HepG2 (cell line): ENCODE results near the gene PGM5. TPM values are rescaled to one million over a fixed set of nuclear protein-coding genes. Genes with fewer than 3 reads are reported as not detected.

ENCODE experiments used
- ATAC-seq: fragments of 200-7000 bp; cut with Tn5 transposase; 3 replicates; pipeline ENCODE4 v1.9.1; 2020; ENCODE audit warnings: mild to moderate bottlenecking, moderate library complexity
- BruUV-seq: library from RNA; stranded (reverse); fragments of 400-500 nt; replicated peaks from 2 replicates; lab custom pipeline; 2021; lab: Mats Ljungman, UMichigan
- CTCF ChIA-PET: fragments of 300-600 bp; formaldehyde crosslinking; extraction: SDS; loops from one replicate; lab custom pipeline; 2021; ENCODE audit warnings: low total read pairs, inconsistent platforms, low intra/inter-chr PET ratio; lab: Yijun Ruan, JAX
- POLR2A ChIA-PET: fragments of 350-600 bp; sonication (Branson Sonifier 250); formaldehyde crosslinking; loops from one replicate; lab custom pipeline; 2020; ENCODE audit warnings: antibody characterized with exemption, inconsistent platforms; lab: Yijun Ruan, JAX
- DNase-seq: peaks from one replicate; pipeline ENCODE4 v3.0.0-alpha.2; 2015; ENCODE audit warnings: low spot score
- FAIRE-seq: peaks from 3 replicates; lab custom pipeline; 2011; peaks lifted over from hg19 to GRCh38; lab: Jason Lieb, UNC
- H2AFZ ChIP-seq: one replicate; pipeline ENCODE4 v1.6.1; 2011; ENCODE audit warnings: low read length, inconsistent platforms
- H3K27ac ChIP-seq: fragments of 300-600 bp; 3 replicates; pipeline ENCODE4 v1.8.0; 2011; ENCODE audit warnings: mixed run types, mild to moderate bottlenecking, mixed read lengths, low read length, inconsistent platforms; ENCODE audit not compliant: insufficient read depth; ENCODE audit errors: extremely low read length
- H3K27me3 ChIP-seq, 2 experiments: fragments of 200-600 bp in 1 of 2; 2 replicates in 1 of 2; 3 replicates in 1 of 2; pipeline versions ENCODE4 v1.6.0 to v1.8.0; 2011; ENCODE audit warnings: low read length in 2 of 2, mild to moderate bottlenecking in 2 of 2, moderate library complexity in 2 of 2, inconsistent platforms in 1 of 2; ENCODE audit not compliant: insufficient read depth in 2 of 2, control insufficient read depth in 1 of 2
- H3K36me3 ChIP-seq, 2 experiments: fragments of 200-600 bp in 1 of 2; replicated peaks in 1 of 2; 2 replicates in 1 of 2; 3 replicates in 1 of 2; pipeline versions ENCODE4 v1.5.1 to v1.8.0; 2011; ENCODE audit warnings: low read length in 2 of 2, inconsistent platforms in 1 of 2; ENCODE audit not compliant: insufficient read depth in 2 of 2, control insufficient read depth in 1 of 2
- H3K4me1 ChIP-seq: 2 replicates; pipeline ENCODE4 v1.5.1; 2012; ENCODE audit warnings: low read length, inconsistent platforms; ENCODE audit not compliant: insufficient read depth
- H3K4me2 ChIP-seq: 2 replicates; pipeline ENCODE4 v1.6.0; 2011; ENCODE audit warnings: low read depth, low read length, inconsistent platforms
- H3K4me3 ChIP-seq, 3 experiments: fragments of 200-600 bp in 1 of 3; sonication (generic), shearing (Covaris generic) in 1 of 3; replicated peaks in 1 of 3; 2 replicates each; pipeline ENCODE4 v1.5.1; 2011 to 2016; ENCODE audit warnings: low read length in 3 of 3, inconsistent platforms in 2 of 3, low read depth in 2 of 3, mild to moderate bottlenecking in 2 of 3, control low read depth in 1 of 3, mixed read lengths in 1 of 3; ENCODE audit not compliant: insufficient read depth in 1 of 3
- H3K79me2 ChIP-seq: one replicate; pipeline ENCODE4 v1.6.1; 2011; ENCODE audit warnings: low read length, inconsistent platforms; ENCODE audit not compliant: insufficient read depth
- H3K9ac ChIP-seq: 2 replicates; pipeline ENCODE4 v1.6.0; 2011; ENCODE audit warnings: mild to moderate bottlenecking, low read depth, low read length, inconsistent platforms; ENCODE audit not compliant: insufficient read depth
- H3K9me3 ChIP-seq: 2 replicates; pipeline ENCODE4 v1.5.1; 2012; ENCODE audit warnings: mild to moderate bottlenecking, low read length
- H4K20me1 ChIP-seq: 2 replicates; pipeline ENCODE4 v1.6.0; 2011; ENCODE audit warnings: inconsistent platforms, mild to moderate bottlenecking, low read length, moderate library complexity; ENCODE audit not compliant: insufficient read depth
- CREM ChIP-seq, 2 experiments: sonication (generic) in 1 of 2; formaldehyde crosslinking in 1 of 2; IDR thresholded peaks; 2 replicates each; pipeline versions ENCODE4 v1.4.0 to v1.6.1; 2016 to 2020; ENCODE audit warnings: antibody characterized with exemption in 1 of 2, mild to moderate bottlenecking in 1 of 2, missing genetic modification reagents in 1 of 2
- HNF4G ChIP-seq, 2 experiments: sonication (generic) in 1 of 2; formaldehyde crosslinking in 1 of 2; IDR thresholded peaks; 2 replicates each; pipeline versions ENCODE4 v1.4.0 to v1.6.1; 2011 to 2020; ENCODE audit warnings: borderline replicate concordance in 2 of 2, low read depth in 2 of 2, mild to moderate bottlenecking in 2 of 2, low read length in 1 of 2, missing genetic modification reagents in 1 of 2, moderate library complexity in 1 of 2
- PHF5A ChIP-seq: IDR thresholded peaks from one replicate; pipeline ENCODE4 v1.6.1; 2018; ENCODE audit warnings: low read depth, missing genetic modification reagents; ENCODE audit not compliant: unreplicated experiment
- TCF12 ChIP-seq, 2 experiments: fragments of 450-650 bp in 1 of 2; sonication (generic) in 1 of 2; formaldehyde crosslinking in 1 of 2; IDR thresholded peaks; 2 replicates each; pipeline versions ENCODE4 v1.6.1 to v1.8.0; 2017 to 2022; ENCODE audit warnings: antibody characterized with exemption in 1 of 2, mild to moderate bottlenecking in 1 of 2, missing genetic modification reagents in 1 of 2, moderate library complexity in 1 of 2
- ZNF121 ChIP-seq: sonication (generic); formaldehyde crosslinking; IDR thresholded peaks from 2 replicates; pipeline ENCODE4 v1.5.0; 2020; ENCODE audit warnings: mild to moderate bottlenecking, missing genetic modification reagents
- ZNF605 ChIP-seq: sonication (generic); formaldehyde crosslinking; IDR thresholded peaks from 2 replicates; pipeline ENCODE4 v1.8.0; 2022; ENCODE audit warnings: mild to moderate bottlenecking, missing genetic modification reagents
- ZSCAN30 ChIP-seq: sonication (generic); formaldehyde crosslinking; IDR thresholded peaks from 2 replicates; pipeline ENCODE4 v1.5.0; 2020; ENCODE audit warnings: mild to moderate bottlenecking, missing genetic modification reagents
- WGBS: methylation state at CpG from one replicate; pipeline ENCODE4 v1.1.6; 2017; ENCODE audit warnings: low lambda C conversion rate; 5-methylcytosine and 5-hydroxymethylcytosine counted together
- in situ Hi-C: cut with HindIII; loops from 2 replicates; pipeline ENCODE4 v1.10.0; 2017; ENCODE audit warnings: low pct_unique_long_range_greater_than_20kb; ENCODE audit not compliant: extremely low pct_ligation_motif_present
- intact Hi-C: fragments of 100-400 bp; cut with micrococcal nuclease; formaldehyde crosslinking; loops from one replicate; pipeline ENCODE4 v1.10.0; 2022; ENCODE audit not compliant: unreplicated experiment
- polyA plus RNA-seq, 8 experiments: library from polyadenylated mRNA; depleted of rRNA in 3 of 8; stranded (reverse) in 7 of 8; unstranded in 1 of 8; fragments of >200 nt; fragmentation: Illumina TruSeq in 4 of 8; extraction: Trizol in 4 of 8; gene quantifications; 2 replicates each; pipeline versions ENCODE4 v1.2.1 to v1.2.3, GENCODE V29; 2011 to 2016; ENCODE audit warnings: low read depth in 4 of 8, missing spikeins in 1 of 8, mixed read lengths in 1 of 8; ENCODE audit not compliant: insufficient read depth in 1 of 8
- total RNA-seq, 5 experiments: library from RNA; depleted of rRNA; stranded (reverse); fragments of >200 nt; fragmentation: Illumina TruSeq; extraction: Trizol; gene quantifications; 2 replicates each; pipeline ENCODE4 v1.2.3, GENCODE V29; 2016; ENCODE audit warnings: low read depth in 1 of 5
- TF ChIP-seq, protein P1 (sequence below): sonication (generic); formaldehyde crosslinking; IDR thresholded peaks from 2 replicates; pipeline ENCODE4 v1.5.0; 2020; ENCODE audit warnings: missing genetic modification reagents, mild to moderate bottlenecking, borderline replicate concordance

The PGM5 gene
- total and polyA plus RNA-seq, 2 of the 13 experiments (the other 11 are each of a cell fraction or from before 2014, with no cell fraction given), result not detected

DNA sequence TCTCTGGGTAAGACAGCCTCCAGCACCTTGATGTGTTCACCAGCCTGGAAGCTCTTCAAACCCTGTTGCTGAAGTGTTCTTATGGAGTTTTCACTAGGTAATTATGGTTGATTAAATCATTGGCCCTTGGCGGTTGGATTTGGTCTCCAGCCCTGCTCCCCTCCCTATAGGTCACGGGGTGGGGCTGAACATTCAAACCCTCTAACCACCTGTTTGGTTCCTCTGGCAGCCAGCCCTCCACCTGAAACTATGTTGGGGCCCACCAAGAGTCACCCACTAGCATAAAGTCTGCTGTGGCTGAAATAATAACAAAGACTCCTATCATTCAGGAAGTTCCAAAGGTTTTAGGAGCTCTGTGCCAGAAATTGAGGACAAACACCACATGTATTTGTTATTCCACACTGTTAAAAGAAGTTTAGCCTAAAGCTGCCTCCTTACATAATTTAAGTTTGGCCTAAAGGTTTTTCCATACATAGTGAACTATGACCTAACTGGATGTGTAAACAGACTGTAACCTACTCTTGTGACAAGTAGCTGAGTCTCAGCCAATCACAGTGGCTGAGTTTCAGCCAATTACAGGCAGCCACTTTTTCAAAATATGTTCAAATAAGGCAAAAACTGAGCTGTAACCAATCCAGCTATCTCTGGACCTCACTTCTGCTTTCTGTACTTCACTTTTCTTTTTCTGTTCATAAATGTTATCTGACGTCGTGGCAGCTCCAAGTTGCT, 149.4 kb downstream of the PGM5 start (continued):
- TF ChIP-seq, protein P1, sequence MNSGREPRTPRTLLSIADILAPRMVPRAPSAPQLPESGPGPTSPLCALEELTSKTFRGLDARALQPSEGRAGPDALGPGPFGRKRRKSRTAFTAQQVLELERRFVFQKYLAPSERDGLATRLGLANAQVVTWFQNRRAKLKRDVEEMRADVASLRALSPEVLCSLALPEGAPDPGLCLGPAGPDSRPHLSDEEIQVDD, result no peak
- no peak for TF ChIP-seq PHF5A
- no peak for TF ChIP-seq ZNF121
- TF ChIP-seq TCF12 (IDR thresholded peaks at IDR 0.05), result no peak
- TF ChIP-seq TCF12 (CRISPR knock-in tag; IDR thresholded peaks at IDR 0.05), result no peak
- no peak for TF ChIP-seq ZNF605 (CRISPR knock-in tag)
- TF ChIP-seq HNF4G (IDR thresholded peaks at IDR 0.05; ENCODE audit: borderline replicate concordance, low read depth, low read length), result no peak
- TF ChIP-seq HNF4G (CRISPR knock-in tag; IDR thresholded peaks at IDR 0.05; ENCODE audit: borderline replicate concordance, low read depth), result no peak

DNA sequence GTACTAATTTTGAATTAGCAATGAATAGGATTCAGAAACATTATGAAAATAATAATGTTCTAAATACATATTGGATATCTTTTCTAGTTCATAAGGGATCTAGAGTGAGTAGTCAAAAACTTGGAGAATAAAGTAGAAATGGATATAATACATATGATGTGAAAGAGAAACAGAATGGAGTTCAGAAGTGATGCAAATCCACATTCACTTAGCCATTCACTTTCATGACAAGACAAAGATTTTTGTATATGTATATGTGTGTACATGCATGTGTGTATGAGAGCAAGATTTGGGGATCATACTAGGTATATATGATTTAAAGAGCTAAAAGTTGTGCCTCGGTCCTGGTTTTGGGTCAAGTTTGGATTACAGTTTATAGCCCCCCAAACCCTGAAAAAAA, 150.1 kb downstream of the PGM5 start:
- FAIRE-seq (no peak), ATAC-seq (no peak), DNase-seq (no peak)
- Histone ChIP-seq H3K4me3 (no peak overlapping the region), H3K9me3 (no peaks in the 10 kb centered on the region), H3K27me3 (no peaks in the 10 kb centered on the region), H3K36me3 (no peaks in the 10 kb centered on the region), H3K4me2 (no peak overlapping the region), H3K9ac (no peak overlapping the region)
- 29% methylated on average over 1 of the region's 1 CpG for WGBS
- intact Hi-C loops, result no loop called here
- TF ChIP-seq ZSCAN30 (CRISPR knock-in tag) (no peak), CREM (IDR thresholded peaks at IDR 0.05) (no peak), CREM (CRISPR knock-in tag; IDR thresholded peaks at IDR 0.05) (no peak)
- TF ChIP-seq, all 625 proteins: peak for 0
- BruUV-seq, result no TSS peak
- CTCF ChIA-PET, result no interaction called here
- in situ Hi-C loops, result no loop called here
- H4K20me1 ChIP-seq, result no peaks in the 10 kb centered on the region
- no peak overlapping the region for H2AFZ ChIP-seq
- H3K27ac ChIP-seq, result no peak overlapping the region
- H3K4me1 ChIP-seq, result peaks cover 19% of the 10 kb centered on the region
- H3K79me2 ChIP-seq, result no peaks in the 10 kb centered on the region
- POLR2A ChIA-PET, result no interaction called here
